ENCODE measurements around the gene ZNF805. TPM values are rescaled to one million over a fixed set of nuclear protein-coding genes. Genes with fewer than 3 reads are reported as not detected.

Gene ZNF805
- total RNA-seq, 1 donor from 2014 or later, result 22.8 TPM

- intact Hi-C loops (cut with DNase I), result no loop called here
- Histone ChIP-seq H3K4me1 (no peaks in the 10 kb centered on the region), H3K27ac (no peak overlapping the region), H3K27me3 (no peaks in the 10 kb centered on the region), H3K36me3 (peaks cover 20 to 54% of the 10 kb centered on the region in 2 donors), H3K4me3 (no peak overlapping the region), H3K9me3 (peaks cover 32 to 88% of the 10 kb centered on the region in 2 donors)
- DNase-seq (ENCODE audit: low spot score in 2 of 2), result no peak
- no peak for TF ChIP-seq CTCF (IDR thresholded peaks at IDR 0.05)
These were observed 22.9 kb downstream of the ZNF805 start for GRCh38 chr19:57263244-57263741.

- no peaks in the 10 kb centered on the region for H3K27me3 ChIP-seq
- DNase-seq (ENCODE audit: low spot score in 2 of 2), result no peak
- no peaks in the 10 kb centered on the region for H3K4me1 ChIP-seq
- no peak overlapping the region for H3K4me3 ChIP-seq
- TF ChIP-seq CTCF (IDR thresholded peaks at IDR 0.05), result no peak
- no peak overlapping the region for H3K27ac ChIP-seq
- intact Hi-C loops (cut with DNase I), result no loop called here
- peaks cover 4 to 27% of the 10 kb centered on the region in 2 donors for H3K36me3 ChIP-seq
- peaks cover 7 to 54% of the 10 kb centered on the region in 2 donors for H3K9me3 ChIP-seq
These were observed 26.9 kb downstream of the ZNF805 start for GRCh38 chr19:57267291-57267690.

- no peak for TF ChIP-seq CTCF (IDR thresholded peaks at IDR 0.05)
- H3K4me1 ChIP-seq, result no peaks in the 10 kb centered on the region
- peaks cover 0 to 33% of the 10 kb centered on the region in 2 donors for H3K9me3 ChIP-seq
- no peak for DNase-seq (ENCODE audit: low spot score in 2 of 2)
- H3K36me3 ChIP-seq, result peaks cover 7 to 29% of the 10 kb centered on the region in 2 donors
- no peak overlapping the region for H3K4me3 ChIP-seq
- no peak overlapping the region for H3K27ac ChIP-seq
- intact Hi-C loops (cut with DNase I), result no loop called here
- no peaks in the 10 kb centered on the region for H3K27me3 ChIP-seq
These were observed 29.3 kb downstream of the ZNF805 start for GRCh38 chr19:57269515-57270250.

GRCh38 chr19:57271280-57271679 lies 30.8 kb downstream of the ZNF805 start:
- no peaks in the 10 kb centered on the region for H3K27me3 ChIP-seq
- H3K9me3 ChIP-seq, result peaks cover 0 to 18% of the 10 kb centered on the region in 2 donors
- DNase-seq (ENCODE audit: low spot score in 2 of 2), result no peak
- TF ChIP-seq CTCF (IDR thresholded peaks at IDR 0.05), result no peak
- peaks cover 10 to 30% of the 10 kb centered on the region in 2 donors for H3K36me3 ChIP-seq
- intact Hi-C loops (cut with DNase I), result no loop called here
- no peak overlapping the region for H3K4me3 ChIP-seq
- H3K27ac ChIP-seq, result no peak overlapping the region
- no peaks in the 10 kb centered on the region for H3K4me1 ChIP-seq

- H3K27ac ChIP-seq, result no peak overlapping the region
- DNase-seq (ENCODE audit: low spot score in 2 of 2), result no peak
- no peaks in the 10 kb centered on the region for H3K27me3 ChIP-seq
- H3K4me1 ChIP-seq, result no peaks in the 10 kb centered on the region
- peaks cover 10 to 19% of the 10 kb centered on the region in 2 donors for H3K36me3 ChIP-seq
- TF ChIP-seq CTCF (IDR thresholded peaks at IDR 0.05), result no peak
- intact Hi-C loops (cut with DNase I), result no loop called here
- no peak overlapping the region for H3K4me3 ChIP-seq
- H3K9me3 ChIP-seq, result peaks cover 0 to 7% of the 10 kb centered on the region in 2 donors
These were observed 32.6 kb downstream of the ZNF805 start for GRCh38 chr19:57273014-57273413.

All from ascending aorta (tissue), 2 donors.